Erythroblast (primary cell): ENCODE results near the gene RPS6KC1.

Source experiments
- DNase-seq, 2 experiments: peaks; one replicate each; lab custom pipeline; 2025; lab: John Stamatoyannopoulos, UW
- GATA1 ChIP-seq: IDR thresholded peaks from 2 replicates; pipeline ENCODE4 v1.6.1; 2011; ENCODE audit warnings: low read depth, mild to moderate bottlenecking, control low read depth, low read length, moderate library complexity
- POLR2A ChIP-seq: IDR thresholded peaks from 2 replicates; pipeline ENCODE4 v1.6.1; 2011; ENCODE audit warnings: mild to moderate bottlenecking, low read length

The RPS6KC1 gene

DNA sequence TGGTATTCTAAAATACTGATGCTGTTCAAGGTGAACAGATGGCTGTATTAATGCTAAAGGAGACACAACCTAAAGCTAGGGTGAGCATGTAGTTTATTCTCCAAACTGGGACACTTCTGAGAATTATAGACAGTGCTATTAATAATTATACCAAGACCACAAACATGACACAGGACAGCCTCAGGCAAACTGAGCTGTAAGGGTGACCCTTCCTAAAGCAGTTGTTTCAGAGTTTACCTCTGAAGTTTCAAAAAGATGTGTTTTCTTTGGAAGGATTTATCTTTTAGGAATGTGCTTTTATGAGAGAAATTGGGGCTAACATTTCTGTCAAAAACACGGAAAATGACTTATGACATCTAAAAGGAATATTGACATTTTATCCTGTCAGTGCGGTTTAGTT, 68.8 kb downstream of the RPS6KC1 start:
- TF ChIP-seq GATA1 (no peak), POLR2A (no peak)
- DNase-seq, result no peak

DNA sequence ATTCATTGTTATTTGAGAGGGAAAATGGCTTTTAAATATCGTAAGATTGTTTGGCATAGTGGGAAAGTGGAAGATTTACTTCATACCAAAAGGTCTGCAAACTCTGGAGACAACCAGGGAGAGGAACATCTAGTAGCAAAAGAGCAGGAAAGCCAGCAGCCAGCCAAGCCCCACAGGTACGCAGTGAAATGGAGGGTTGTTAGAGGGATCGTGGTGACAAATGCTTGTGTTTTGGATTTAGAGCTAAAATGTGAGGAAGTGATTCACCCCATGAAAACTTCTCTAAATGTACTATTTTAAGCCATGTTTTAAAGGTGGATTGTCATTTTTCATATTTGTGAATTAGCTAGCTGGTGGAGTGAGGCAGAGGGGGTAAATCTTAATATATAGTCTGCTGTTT, 69.3 kb downstream of the RPS6KC1 start:
- TF ChIP-seq POLR2A (no peak), GATA1 (no peak)
- no peak for DNase-seq

DNA sequence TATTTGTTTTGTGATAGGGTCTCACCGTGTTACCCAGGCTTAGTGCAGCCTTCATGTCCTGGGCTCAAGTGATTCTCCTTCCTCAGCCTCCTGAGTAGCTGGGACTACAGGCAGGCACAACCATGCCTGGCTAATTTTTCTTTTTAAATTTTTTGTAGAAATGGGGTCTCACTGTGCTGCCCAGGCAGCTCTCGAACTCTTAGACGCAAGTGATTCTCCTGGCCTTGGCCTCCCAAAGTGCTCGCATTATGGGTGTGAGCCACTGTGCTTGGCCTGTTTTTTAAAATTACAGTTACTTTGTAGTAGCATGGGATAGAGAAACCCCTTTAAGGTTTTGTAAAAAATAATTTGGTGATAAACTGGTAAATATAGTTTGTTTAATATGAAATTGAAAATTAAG, 69.9 kb downstream of the RPS6KC1 start:
- TF ChIP-seq POLR2A (no peak), GATA1 (no peak)
- no peak for DNase-seq

DNA sequence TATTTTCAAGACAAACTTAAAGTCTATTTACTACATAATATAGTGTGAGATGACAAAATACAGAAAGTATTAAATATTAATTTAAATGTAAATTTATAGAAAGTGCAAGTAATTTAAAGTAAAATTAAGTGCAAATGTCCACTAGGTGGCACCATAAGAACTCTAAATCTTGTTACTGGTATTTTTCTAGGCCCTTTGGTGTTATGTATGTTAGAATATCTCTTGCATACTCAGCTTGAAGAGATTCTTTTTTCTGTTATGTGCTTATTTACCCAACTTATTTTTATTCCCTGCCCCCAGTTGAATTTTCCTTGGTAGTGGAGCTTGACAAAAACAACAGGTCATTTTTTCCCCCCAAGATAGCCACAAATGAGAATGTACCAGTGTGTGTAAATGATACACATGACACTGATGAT, 71.5 kb downstream of the RPS6KC1 start:
- no peak for TF ChIP-seq POLR2A
- no peak for TF ChIP-seq GATA1
- DNase-seq, result peak; percentile 63 to 77

DNA sequence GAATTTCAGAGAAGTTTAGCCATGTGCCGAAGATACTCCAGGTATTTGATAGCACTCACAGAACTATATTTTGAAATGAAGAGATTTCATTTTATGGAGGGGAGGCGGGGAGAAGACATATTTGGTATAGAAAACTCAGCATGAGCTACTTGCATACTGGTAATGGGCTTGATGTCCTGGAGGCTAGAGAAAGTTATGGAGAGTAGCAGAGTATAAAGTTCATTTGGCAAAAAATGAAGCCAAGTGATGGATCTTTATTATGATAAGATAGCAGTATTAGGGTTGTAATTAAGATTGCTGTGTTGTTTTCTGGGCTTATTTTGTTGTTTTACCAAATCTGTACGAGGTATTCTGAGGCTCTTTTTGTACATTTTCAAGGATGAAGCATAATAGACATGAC, 72.0 kb downstream of the RPS6KC1 start:
- TF ChIP-seq POLR2A (no peak), GATA1 (no peak)
- DNase-seq, result no peak

DNA sequence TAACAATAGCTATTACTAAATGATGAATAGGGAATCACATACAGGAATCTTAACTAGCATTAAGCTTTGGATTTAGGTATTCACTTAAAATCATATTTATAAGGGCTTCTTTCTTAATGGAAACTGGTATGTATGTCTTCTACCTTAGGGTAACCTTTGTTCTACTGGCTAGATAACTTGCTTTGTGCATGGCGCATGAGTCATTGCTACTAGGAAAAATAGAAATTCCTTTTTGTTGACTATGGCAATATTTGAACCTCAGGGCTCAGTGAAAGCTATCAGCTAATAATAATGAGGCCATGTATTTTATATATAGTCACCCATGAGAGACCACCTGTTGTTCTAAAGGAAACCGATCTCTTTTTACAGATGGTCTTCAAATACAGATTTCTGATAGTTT, 72.5 kb downstream of the RPS6KC1 start:
- no peak for DNase-seq
- TF ChIP-seq POLR2A, result no peak
- no peak for TF ChIP-seq GATA1

DNA sequence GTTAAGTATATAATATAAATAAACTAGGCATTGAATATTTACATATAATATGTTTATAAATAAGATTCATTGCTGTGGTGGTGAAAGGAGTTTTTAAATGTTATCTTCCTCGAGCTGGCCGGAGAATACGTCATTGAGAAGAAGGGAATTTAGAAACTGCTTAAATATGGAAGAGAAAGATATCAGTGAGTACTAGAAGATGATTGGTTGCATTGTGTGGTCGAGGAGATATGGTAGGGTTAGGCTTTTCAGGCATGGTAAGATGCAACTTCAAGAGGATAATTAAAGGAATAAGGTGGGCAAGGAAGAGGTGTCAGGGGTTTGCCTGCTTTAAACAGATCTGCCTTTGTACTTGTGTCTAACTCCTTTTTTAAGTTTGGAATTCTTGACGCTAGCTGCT, 73.5 kb downstream of the RPS6KC1 start:
- no peak for TF ChIP-seq POLR2A
- no peak for TF ChIP-seq GATA1
- DNase-seq, result peak; percentile 62 to 79

DNA sequence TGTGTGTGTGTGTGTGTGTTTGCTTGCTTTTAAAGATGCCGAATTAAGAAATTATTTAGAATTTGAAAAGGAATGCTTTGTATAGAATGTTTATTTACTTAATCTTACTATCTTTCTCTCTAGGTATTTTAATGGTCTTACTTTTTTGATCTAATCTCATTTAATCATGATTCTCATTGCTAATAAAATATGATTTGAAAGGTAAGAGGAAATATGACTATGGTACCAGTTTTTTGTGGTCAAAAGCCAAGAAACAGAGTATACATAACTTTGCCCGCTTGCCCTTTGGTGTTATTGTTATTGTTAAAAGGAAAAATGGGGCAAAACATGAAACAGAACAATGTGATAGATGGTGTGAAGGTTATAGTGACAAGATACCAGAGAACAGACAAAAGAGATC, 74.6 kb downstream of the RPS6KC1 start:
- TF ChIP-seq GATA1 (no peak), POLR2A (no peak)
- DNase-seq, result no peak

DNA sequence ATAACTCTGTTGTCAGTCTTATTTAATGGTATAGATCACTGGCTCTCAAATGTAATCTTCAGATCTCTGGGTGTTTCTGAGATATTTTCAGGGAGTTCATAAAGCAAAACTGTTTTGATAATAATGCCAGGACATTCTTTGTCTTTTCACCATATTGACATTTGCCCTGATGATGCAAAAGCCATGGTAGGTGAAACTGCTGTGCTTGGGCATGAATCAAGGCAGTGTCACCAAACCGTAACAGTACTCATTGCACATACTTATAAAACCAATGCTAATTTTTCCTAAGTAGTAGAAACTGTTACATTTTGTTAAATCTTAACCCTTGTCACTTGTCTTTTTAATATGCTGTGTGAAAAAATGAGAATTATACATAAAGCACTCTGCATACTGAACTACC, 76.0 kb downstream of the RPS6KC1 start:
- no peak for TF ChIP-seq POLR2A
- TF ChIP-seq GATA1, result no peak
- DNase-seq, result no peak

DNA sequence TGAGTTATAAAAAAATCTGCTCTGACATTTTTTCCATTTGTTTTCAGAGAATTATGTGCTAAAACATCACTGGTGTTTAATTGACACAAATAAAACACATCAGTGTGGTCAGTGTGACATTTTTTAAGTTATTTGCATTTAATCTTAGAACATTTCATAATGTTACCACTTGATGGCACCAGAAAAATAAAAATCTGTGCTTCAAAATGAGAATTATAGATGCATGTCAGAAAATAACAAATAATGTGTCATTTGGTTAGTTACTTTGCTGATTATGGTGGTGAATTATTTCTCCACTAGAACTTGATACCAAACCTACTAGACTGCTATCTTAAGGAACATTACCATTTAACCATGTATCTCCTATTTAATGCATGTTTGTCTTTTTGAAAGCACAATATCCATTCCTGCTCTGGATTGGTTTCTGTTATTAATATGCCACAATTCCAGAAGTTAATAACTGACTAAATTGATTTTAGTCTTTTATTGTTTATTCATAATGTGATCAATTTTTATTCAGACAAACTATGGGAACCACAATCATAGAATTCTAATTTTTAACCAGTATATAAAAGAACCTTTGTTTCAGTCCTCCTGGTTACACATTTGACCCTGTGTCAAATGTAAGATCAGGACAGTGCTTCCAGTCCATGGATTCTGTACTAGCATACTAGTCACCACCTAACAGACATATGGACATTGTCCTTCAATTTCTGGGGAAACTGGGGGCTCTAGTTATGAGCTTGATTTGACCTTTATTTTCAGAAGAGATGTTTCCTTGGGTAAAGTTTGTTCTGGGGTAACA, 81.0 kb downstream of the RPS6KC1 start:
- no peak for TF ChIP-seq POLR2A
- TF ChIP-seq GATA1, result no peak
- no peak for DNase-seq

DNA sequence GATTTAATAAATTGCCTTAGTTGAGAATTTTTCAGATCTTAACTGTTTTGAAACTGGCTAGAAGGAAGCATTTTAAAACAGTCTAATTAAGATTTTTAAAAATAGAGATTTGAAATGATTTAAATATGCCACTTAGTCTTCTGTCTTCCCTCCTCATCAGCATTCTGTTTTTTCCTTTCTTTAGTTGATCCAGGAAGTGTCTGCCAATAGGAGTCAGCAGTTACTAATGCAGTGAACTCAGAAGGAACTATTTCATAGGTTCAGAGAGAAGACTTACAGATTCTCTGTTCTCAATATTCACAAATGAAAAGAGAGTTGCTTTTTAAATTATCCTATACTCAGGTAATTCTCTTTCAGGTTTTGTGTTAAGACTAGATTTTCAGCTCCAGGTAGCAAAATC, 84.5 kb downstream of the RPS6KC1 start:
- TF ChIP-seq POLR2A, result no peak
- TF ChIP-seq GATA1, result no peak
- DNase-seq, result no peak

DNA sequence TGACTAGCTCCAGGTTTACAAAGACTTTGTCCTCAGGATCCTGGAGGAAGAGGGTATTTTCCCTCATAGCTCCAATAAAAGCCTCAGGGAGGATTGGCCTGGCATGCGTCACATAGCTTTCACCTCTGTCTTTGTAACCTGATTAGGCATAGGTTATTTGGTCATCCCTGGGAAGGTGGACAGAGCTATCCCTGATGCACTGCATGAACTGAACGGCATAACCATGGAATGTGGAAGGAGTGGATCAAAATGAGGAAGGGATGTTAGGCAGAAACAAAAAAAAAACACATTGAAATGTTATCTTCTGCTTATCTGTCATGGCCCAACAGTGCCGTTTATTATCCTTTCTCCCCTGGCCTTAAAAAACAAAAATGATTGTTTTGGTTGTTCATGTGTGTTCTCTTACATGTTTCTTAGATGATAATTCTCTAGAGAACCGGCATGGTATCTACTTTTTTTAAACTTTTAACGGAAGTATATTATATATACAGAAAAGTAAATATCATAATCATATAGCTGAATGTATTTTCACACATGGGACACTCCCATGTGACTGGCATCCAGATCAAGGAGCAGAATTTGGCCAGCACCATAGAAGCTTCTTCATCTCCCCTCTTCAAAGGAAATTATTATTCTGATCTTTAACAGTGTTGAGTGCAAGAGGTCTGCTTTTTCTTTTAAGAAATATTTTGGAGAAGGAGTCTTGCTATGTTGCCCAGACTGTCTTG, 85.3 kb downstream of the RPS6KC1 start:
- peak in 1 of 2 experiments; percentile 31 for DNase-seq
- TF ChIP-seq POLR2A (no peak), GATA1 (no peak)

DNA sequence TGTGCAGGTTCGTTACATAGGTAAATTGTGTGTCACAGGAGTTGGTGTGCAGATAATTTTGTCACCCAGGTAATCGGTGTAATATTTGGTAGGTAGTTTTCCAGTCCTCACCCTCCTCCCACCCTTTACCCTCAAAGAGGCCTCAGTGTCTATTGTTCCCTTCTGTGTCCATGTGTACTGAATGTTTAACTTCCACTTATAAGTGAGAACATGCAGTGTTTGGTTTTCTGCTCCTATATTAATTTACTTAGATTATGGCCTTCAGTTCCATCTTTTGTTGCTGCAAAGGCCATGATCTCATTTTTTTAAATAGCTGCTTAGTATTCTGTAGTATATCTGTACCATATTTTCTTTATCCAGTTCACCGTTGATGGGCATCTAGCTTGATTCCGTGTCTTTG, 87.3 kb downstream of the RPS6KC1 start:
- DNase-seq, result no peak
- TF ChIP-seq POLR2A (no peak), GATA1 (no peak)

DNA sequence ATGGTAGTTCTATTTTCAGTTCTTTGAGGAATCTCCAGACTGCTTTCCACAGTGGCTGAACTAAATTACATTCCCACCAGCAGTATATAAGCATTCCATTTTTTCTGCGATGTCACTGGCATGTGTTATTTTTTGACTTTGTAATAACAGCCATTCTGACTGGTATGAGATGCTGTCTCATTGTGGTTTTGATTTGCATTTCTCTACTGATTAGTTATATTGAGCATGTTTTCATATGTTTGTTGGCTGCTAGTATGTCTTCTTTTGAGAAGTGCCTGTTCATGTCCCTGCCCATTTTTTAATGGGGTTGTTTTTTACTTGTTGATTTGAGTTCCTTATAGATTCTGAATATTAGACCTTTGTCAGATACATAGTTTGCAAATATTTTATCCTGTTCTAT, 87.9 kb downstream of the RPS6KC1 start:
- no peak for DNase-seq
- no peak for TF ChIP-seq POLR2A
- no peak for TF ChIP-seq GATA1
